Smooth muscle cell (in vitro differentiated cells): ENCODE results near the gene SYT11. TPM values are rescaled to one million over a fixed set of nuclear protein-coding genes. Genes with fewer than 3 reads are reported as not detected.
A peak's percentile ranks its signal among the peaks of the same experiment; 100 is the strongest.

Experiments used
- DNase-seq: peaks from one replicate; lab custom pipeline; 2025; ENCODE audit not compliant: unreplicated experiment; lab: John Stamatoyannopoulos, UW
- H2AFZ ChIP-seq: fragments of 200-600 bp; sonication (generic); 2 replicates; pipeline ENCODE4 v1.6.0; 2016; ENCODE audit warnings: antibody characterized with exemption, low read depth, mild to moderate bottlenecking
- H3F3A ChIP-seq: fragments of 200-600 bp; sonication (generic); 2 replicates; pipeline ENCODE4 v1.6.0; 2017; ENCODE audit warnings: antibody characterized with exemption, low read depth
- H3K27ac ChIP-seq: fragments of 200-600 bp; sonication (generic); 2 replicates; pipeline ENCODE4 v1.5.1; 2016; ENCODE audit warnings: low read depth, mild to moderate bottlenecking
- H3K27me3 ChIP-seq: fragments of 200-600 bp; sonication (generic); 2 replicates; pipeline ENCODE4 v1.6.1; 2016; ENCODE audit warnings: low read depth, mild to moderate bottlenecking
- H3K36me3 ChIP-seq: fragments of 200-600 bp; sonication (generic); 2 replicates; pipeline ENCODE4 v1.5.1; 2016; ENCODE audit warnings: low read depth
- H3K4me1 ChIP-seq: fragments of 200-600 bp; sonication (generic); 2 replicates; pipeline ENCODE4 v1.5.1; 2016; ENCODE audit warnings: low read depth
- H3K4me2 ChIP-seq: fragments of 200-600 bp; sonication (generic); 2 replicates; pipeline ENCODE4 v1.6.0; 2016; ENCODE audit warnings: mild to moderate bottlenecking
- H3K4me3 ChIP-seq: fragments of 200-600 bp; sonication (generic); 2 replicates; pipeline ENCODE4 v1.5.1; 2016; ENCODE audit warnings: mild to moderate bottlenecking
- H3K79me2 ChIP-seq: fragments of 200-600 bp; sonication (generic); 2 replicates; pipeline ENCODE4 v1.6.0; 2016; ENCODE audit warnings: low read depth, mild to moderate bottlenecking
- H3K9ac ChIP-seq: fragments of 200-600 bp; sonication (generic); 2 replicates; pipeline ENCODE4 v1.6.0; 2016; ENCODE audit warnings: low read depth
- H3K9me3 ChIP-seq: fragments of 200-600 bp; sonication (generic); replicated peaks from 2 replicates; pipeline ENCODE4 v1.5.1; 2016; ENCODE audit warnings: low read depth
- H4K20me1 ChIP-seq: fragments of 200-600 bp; sonication (generic); 2 replicates; pipeline ENCODE4 v1.6.0; 2016; ENCODE audit warnings: low read depth
- WGBS: methylation state at CpG from one replicate; pipeline ENCODE4 v1.1.7; 2016; ENCODE audit warnings: low lambda C conversion rate; 5-methylcytosine and 5-hydroxymethylcytosine counted together
- polyA plus RNA-seq: library from polyadenylated mRNA; unstranded; fragments of >200 nt; fragmentation: Nextera tagmentation; extraction: Ambion mirVana; gene quantifications from 2 replicates; pipeline ENCODE4 v1.2.1, GENCODE V29; 2016
- total RNA-seq: library from RNA; depleted of rRNA; stranded (reverse); fragments of >200 nt; gene quantifications from 2 replicates; pipeline ENCODE4 v1.2.3, GENCODE V29; 2014
- TF ChIP-seq, protein P1 (sequence below): fragments of 200-600 bp; sonication (generic); IDR thresholded peaks from 2 replicates; pipeline ENCODE4 v1.5.1; 2017; ENCODE audit warnings: borderline replicate concordance, mild to moderate bottlenecking, antibody characterized with exemption; ENCODE audit not compliant: insufficient read depth, poor library complexity, severe bottlenecking

Gene SYT11
- total and polyA plus RNA-seq, 2 experiments from 2014 or later, result 2.9 to 3.4 TPM

DNA sequence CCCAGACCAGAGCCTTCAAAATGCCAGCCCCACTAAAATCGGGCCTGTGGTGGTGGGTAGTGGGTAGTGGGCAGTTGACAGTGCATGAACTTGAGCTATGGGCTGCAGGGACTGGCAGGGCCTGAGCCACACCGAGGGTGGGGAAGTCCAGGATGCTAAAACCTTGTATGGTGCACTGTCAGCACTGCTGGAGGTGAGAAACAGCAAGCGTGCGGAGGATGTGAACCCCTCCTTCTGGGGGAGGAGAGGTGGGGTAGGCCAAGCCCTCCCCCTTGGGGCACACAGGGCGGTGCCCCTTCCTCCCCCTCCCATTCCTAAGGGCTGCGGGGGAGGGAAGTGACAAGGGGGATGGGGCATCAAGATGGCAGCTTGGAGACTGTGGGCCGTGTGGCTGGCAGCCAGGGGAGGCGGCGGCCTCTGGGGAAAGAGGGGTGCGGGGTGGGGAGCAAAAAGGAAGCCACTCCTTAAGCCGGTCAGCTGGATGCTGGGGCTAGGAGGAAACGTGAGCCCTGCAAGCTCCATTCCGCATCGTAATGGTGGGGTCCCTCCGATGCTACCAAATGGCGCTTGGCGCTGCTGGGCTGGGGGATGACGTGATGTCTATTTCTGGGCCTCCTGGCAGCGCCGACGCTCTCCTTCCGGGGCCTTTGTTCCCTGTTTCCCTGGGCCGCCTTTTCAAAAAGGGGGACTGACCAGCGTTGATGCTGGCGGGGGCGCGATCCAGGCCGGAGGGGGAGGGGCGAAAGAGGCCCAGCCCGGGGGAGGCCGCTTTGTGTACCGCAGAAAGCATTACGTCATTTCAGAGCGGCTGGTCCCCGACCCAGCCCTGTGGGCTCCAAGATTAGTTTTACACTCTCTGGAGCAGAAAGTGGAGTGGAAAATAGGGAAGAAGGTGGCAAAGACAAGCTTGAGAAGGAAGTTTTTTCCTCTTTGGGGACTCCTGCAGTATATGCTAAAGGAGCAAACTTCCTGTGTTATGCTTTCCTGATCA, 809 bp downstream of the SYT11 start:
- H3K79me2 ChIP-seq, result peaks cover 19% of the 10 kb centered on the region
- peak overlapping the region; percentile 61 for H3K9ac ChIP-seq
- no peak overlapping the region for H3K4me3 ChIP-seq
- H3K27ac ChIP-seq, result peak overlapping the region; percentile 76
- H3K4me1 ChIP-seq, result peaks cover 7% of the 10 kb centered on the region
- H4K20me1 ChIP-seq, result no peaks in the 10 kb centered on the region
- DNase-seq, result no peak
- H3F3A ChIP-seq, result peaks cover 5% of the 10 kb centered on the region
- no peaks in the 10 kb centered on the region for H3K36me3 ChIP-seq
- peaks cover 9% of the 10 kb centered on the region for H3K27me3 ChIP-seq
- H2AFZ ChIP-seq, result peak overlapping the region; percentile 86
- H3K4me2 ChIP-seq, result peak overlapping the region; percentile 12
- 72% methylated on average over 34 of the region's 35 CpGs for WGBS
- TF ChIP-seq, protein P1, sequence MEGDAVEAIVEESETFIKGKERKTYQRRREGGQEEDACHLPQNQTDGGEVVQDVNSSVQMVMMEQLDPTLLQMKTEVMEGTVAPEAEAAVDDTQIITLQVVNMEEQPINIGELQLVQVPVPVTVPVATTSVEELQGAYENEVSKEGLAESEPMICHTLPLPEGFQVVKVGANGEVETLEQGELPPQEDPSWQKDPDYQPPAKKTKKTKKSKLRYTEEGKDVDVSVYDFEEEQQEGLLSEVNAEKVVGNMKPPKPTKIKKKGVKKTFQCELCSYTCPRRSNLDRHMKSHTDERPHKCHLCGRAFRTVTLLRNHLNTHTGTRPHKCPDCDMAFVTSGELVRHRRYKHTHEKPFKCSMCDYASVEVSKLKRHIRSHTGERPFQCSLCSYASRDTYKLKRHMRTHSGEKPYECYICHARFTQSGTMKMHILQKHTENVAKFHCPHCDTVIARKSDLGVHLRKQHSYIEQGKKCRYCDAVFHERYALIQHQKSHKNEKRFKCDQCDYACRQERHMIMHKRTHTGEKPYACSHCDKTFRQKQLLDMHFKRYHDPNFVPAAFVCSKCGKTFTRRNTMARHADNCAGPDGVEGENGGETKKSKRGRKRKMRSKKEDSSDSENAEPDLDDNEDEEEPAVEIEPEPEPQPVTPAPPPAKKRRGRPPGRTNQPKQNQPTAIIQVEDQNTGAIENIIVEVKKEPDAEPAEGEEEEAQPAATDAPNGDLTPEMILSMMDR, result no peak
- H3K9me3 ChIP-seq, result no peaks in the 10 kb centered on the region

DNA sequence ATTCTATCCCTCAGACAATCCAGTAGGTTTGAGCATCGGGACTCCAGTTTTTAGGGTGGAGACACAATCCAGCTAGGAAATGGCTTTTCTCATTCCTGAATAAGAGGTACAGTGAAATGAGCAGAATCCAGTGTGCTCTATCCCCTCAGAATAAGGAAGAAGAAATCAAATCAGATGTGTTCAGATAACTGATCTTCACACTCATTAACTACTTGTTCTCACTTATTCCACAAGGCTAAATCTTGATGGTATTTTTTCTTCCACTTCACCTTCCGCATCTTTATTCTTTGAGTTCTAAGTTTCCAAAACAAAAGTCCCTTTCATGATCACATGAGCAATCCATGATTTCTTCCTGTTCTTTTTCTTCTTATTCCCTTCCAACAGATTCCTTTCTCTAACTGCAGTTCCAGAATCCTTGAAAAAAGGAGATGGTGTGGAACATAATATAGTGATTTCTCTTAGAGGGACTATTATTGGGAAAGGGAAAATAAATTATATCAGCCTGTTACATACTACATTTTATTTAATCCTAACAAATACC, 1.7 kb downstream of the SYT11 start:
- peaks cover 10% of the 10 kb centered on the region for H3K79me2 ChIP-seq
- H3K9ac ChIP-seq, result peak overlapping the region; percentile 61
- H3K4me2 ChIP-seq, result peak overlapping the region; percentile 12
- TF ChIP-seq, protein P1, result no peak
- H3K4me3 ChIP-seq, result no peak overlapping the region
- H3K9me3 ChIP-seq, result no peaks in the 10 kb centered on the region
- peaks cover 5% of the 10 kb centered on the region for H3F3A ChIP-seq
- H3K27ac ChIP-seq, result peak overlapping the region; percentile 76
- peak overlapping the region; percentile 86 for H2AFZ ChIP-seq
- no peaks in the 10 kb centered on the region for H4K20me1 ChIP-seq
- H3K4me1 ChIP-seq, result peaks cover 5% of the 10 kb centered on the region
- WGBS, result 91% methylated on average over 2 of the region's 2 CpGs
- H3K36me3 ChIP-seq, result no peaks in the 10 kb centered on the region
- H3K27me3 ChIP-seq, result peaks cover 9% of the 10 kb centered on the region
- no peak for DNase-seq

DNA sequence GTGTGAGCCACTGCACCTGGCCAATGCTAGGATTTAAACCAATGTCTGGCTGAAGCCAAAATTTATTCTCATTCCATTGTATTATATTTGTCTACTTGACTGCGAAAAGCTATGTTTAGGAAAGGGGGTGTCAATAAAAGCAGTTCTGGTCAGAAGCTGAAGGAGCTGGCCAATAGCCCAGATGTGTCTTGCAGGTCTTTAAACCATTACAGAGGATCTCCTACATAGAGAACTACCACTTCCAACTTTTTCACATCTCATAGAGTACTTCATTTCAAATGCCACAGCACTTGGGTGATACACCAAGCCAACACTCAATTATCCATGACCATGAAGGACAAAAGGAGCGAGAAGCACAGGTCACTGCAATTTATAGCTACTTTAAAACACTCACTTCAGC, 2.5 kb downstream of the SYT11 start:
- Histone ChIP-seq H3K27ac (no peak overlapping the region), H4K20me1 (no peaks in the 10 kb centered on the region), H3K79me2 (peaks cover 1% of the 10 kb centered on the region), H3K27me3 (peaks cover 9% of the 10 kb centered on the region), H3K4me2 (no peak overlapping the region), H3K4me1 (no peaks in the 10 kb centered on the region), H3K9ac (no peak overlapping the region), H3F3A (peaks cover 5% of the 10 kb centered on the region), H2AFZ (no peak overlapping the region), H3K36me3 (no peaks in the 10 kb centered on the region), H3K9me3 (no peaks in the 10 kb centered on the region), H3K4me3 (no peak overlapping the region)
- TF ChIP-seq, protein P1, result no peak
- no peak for DNase-seq
- 91% methylated on average over 2 of the region's 2 CpGs for WGBS
